GM12878 (cell line): Measurements from ENCODE around the gene AFF1. TPM values are rescaled to one million over a fixed set of nuclear protein-coding genes. Genes with fewer than 3 reads are reported as not detected.

ENCODE experiments used
- ATAC-seq: fragments of 200-7000 bp; cut with Tn5 transposase; 3 replicates; pipeline ENCODE4 v1.9.1; 2020; ENCODE audit warnings: mild to moderate bottlenecking, moderate library complexity
- BruUV-seq: library from RNA; stranded (reverse); fragments of 400-500 nt; replicated peaks from 2 replicates; lab custom pipeline; 2021; lab: Mats Ljungman, UMichigan
- CTCF ChIA-PET: fragments of 300-600 bp; sonication (Branson Sonifier 250); formaldehyde crosslinking; extraction: SDS; loops from one replicate; lab custom pipeline; 2021; ENCODE audit warnings: inconsistent platforms; lab: Yijun Ruan, JAX
- POLR2A ChIA-PET: fragments of 350-600 bp; formaldehyde crosslinking; extraction: SDS; loops from one replicate; lab custom pipeline; 2021; ENCODE audit warnings: inconsistent platforms; lab: Charles Lee
- RAD21 ChIA-PET: fragments of 300-600 bp; sonication (Branson Sonifier 250); formaldehyde crosslinking; loops from one replicate; lab custom pipeline; 2023; ENCODE audit warnings: antibody characterized with exemption; ENCODE audit not compliant: unreplicated experiment; lab: Charles Lee
- SMC1A ChIA-PET: fragments of 300-600 bp; sonication (Branson Sonifier 250); formaldehyde crosslinking; loops from one replicate; lab custom pipeline; 2023; ENCODE audit not compliant: unreplicated experiment, uncharacterized antibody; lab: Charles Lee
- DNase-seq: peaks from one replicate; pipeline ENCODE4 v3.0.0-alpha.2; 2011; ENCODE audit warnings: low read depth, low spot score
- FAIRE-seq: peaks from 3 replicates; lab custom pipeline; 2011; peaks lifted over from hg19 to GRCh38; lab: Jason Lieb, UNC
- H2AFZ ChIP-seq: 2 replicates; pipeline ENCODE4 v1.6.0; 2011; ENCODE audit warnings: low read depth, low read length, control low read depth; ENCODE audit not compliant: control insufficient read depth
- H3K27ac ChIP-seq: 2 replicates; pipeline ENCODE4 v1.5.1; 2011; ENCODE audit warnings: control low read depth; ENCODE audit not compliant: control insufficient read depth, insufficient read depth
- H3K27me3 ChIP-seq, 2 experiments: replicated peaks in 1 of 2; 2 replicates each; pipeline versions ENCODE4 v1.6.0 to v1.6.1; 2011; ENCODE audit warnings: low read length in 1 of 2; ENCODE audit not compliant: control insufficient read depth in 2 of 2, insufficient read depth in 2 of 2
- H3K36me3 ChIP-seq, 2 experiments: 2 replicates each; pipeline ENCODE4 v1.5.1; 2011; ENCODE audit warnings: low read length in 1 of 2; ENCODE audit not compliant: control insufficient read depth in 2 of 2, insufficient read depth in 2 of 2
- H3K4me1 ChIP-seq: 2 replicates; pipeline ENCODE4 v1.6.1; 2011; ENCODE audit warnings: mild to moderate bottlenecking, low read length, moderate library complexity, mixed read lengths; ENCODE audit not compliant: control insufficient read depth, insufficient read depth
- H3K4me2 ChIP-seq: 2 replicates; pipeline ENCODE4 v1.6.0; 2011; ENCODE audit warnings: control low read depth; ENCODE audit not compliant: control insufficient read depth, insufficient read depth
- H3K4me3 ChIP-seq: fragments of 200-600 bp; sonication (generic); 2 replicates; pipeline ENCODE4 v1.5.1; 2016
- H3K79me2 ChIP-seq: 2 replicates; pipeline ENCODE4 v1.6.0; 2011; ENCODE audit warnings: low read length; ENCODE audit not compliant: control insufficient read depth, insufficient read depth
- H3K9ac ChIP-seq: 2 replicates; pipeline ENCODE4 v1.8.0; 2011; ENCODE audit warnings: low read length, control low read depth, mixed read lengths; ENCODE audit not compliant: control insufficient read depth, insufficient read depth
- H3K9me3 ChIP-seq: replicated peaks from 3 replicates; pipeline ENCODE4 v1.5.1; 2011; ENCODE audit warnings: mild to moderate bottlenecking, low read length; ENCODE audit not compliant: control insufficient read depth, insufficient read depth
- H4K20me1 ChIP-seq: 2 replicates; pipeline ENCODE4 v1.6.0; 2011; ENCODE audit not compliant: control insufficient read depth, insufficient read depth
- CBFB ChIP-seq: IDR thresholded peaks from 2 replicates; pipeline ENCODE4 v1.6.1; 2016; ENCODE audit warnings: antibody characterized with exemption, low read depth
- ETV6 ChIP-seq, 2 experiments: fragments of 450-650 bp in 1 of 2; IDR thresholded peaks in 1 of 2; conservative IDR thresholded peaks in 1 of 2; 2 replicates each; pipeline ENCODE4 v1.6.1; 2014; ENCODE audit warnings: antibody characterized with exemption in 1 of 2, borderline replicate concordance in 1 of 2, low read depth in 1 of 2, mild to moderate bottlenecking in 1 of 2, moderate library complexity in 1 of 2
- KAT2A ChIP-seq: conservative IDR thresholded peaks from 2 replicates; pipeline ENCODE4 v1.6.1; 2011; ENCODE audit warnings: low read depth, low read length; ENCODE audit not compliant: control insufficient read depth
- NRF1 ChIP-seq: conservative IDR thresholded peaks from 2 replicates; pipeline ENCODE4 v1.6.1; 2011; ENCODE audit warnings: mild to moderate bottlenecking, low read depth, low read length, improper control_type of control experiment
- RB1 ChIP-seq: fragments of 450-650 bp; formaldehyde crosslinking; IDR thresholded peaks from 2 replicates; pipeline ENCODE4 v1.6.1; 2017; ENCODE audit warnings: mild to moderate bottlenecking, borderline replicate concordance
- WRNIP1 ChIP-seq: IDR thresholded peaks from 2 replicates; pipeline ENCODE4 v1.6.1; 2011; ENCODE audit warnings: low read depth, low read length, improper control_type of control experiment, borderline replicate concordance
- ZNF622 ChIP-seq: fragments of 450-650 bp; IDR thresholded peaks from 2 replicates; pipeline ENCODE4 v1.6.1; 2017; ENCODE audit warnings: mild to moderate bottlenecking, inconsistent platforms
- WGBS: methylation state at CpG from one replicate; pipeline ENCODE4 v1.1.6; 2016; ENCODE audit warnings: low lambda C conversion rate; ENCODE audit not compliant: insufficient replicate concordance, insufficient coverage; ENCODE audit errors: missing lambda C conversion rate; 5-methylcytosine and 5-hydroxymethylcytosine counted together
- in situ Hi-C: fragments of 300-500 bp; cut with MboI; formaldehyde crosslinking; loops from 9 replicates; pipeline ENCODE4 v1.14.3; 2018; ENCODE audit warnings: mixed read lengths
- intact Hi-C: fragments of 100-400 bp; cut with micrococcal nuclease; formaldehyde crosslinking; loops from one replicate; pipeline ENCODE4 v1.14.2; 2022; ENCODE audit not compliant: unreplicated experiment
- polyA plus RNA-seq, 11 experiments: library from polyadenylated mRNA; depleted of rRNA in 4 of 11; unstranded in 6 of 11; stranded (reverse) in 5 of 11; fragments of >200 nt; fragmentation: Nextera tagmentation in 4 of 11; fragmentation: Illumina TruSeq in 1 of 11; extraction: Ambion mirVana in 4 of 11; extraction: Trizol in 1 of 11; gene quantifications; 1 replicate in 1 of 11; 2 replicates in 10 of 11; pipeline versions ENCODE4 v1.2.1 to v1.2.3, GENCODE V29; 2011 to 2016; ENCODE audit warnings: inconsistent platforms in 2 of 11, missing spikeins in 2 of 11, low read depth in 1 of 11
- total RNA-seq, 4 experiments: library from RNA; depleted of rRNA in 3 of 4; stranded (reverse); fragments of >200 nt in 3 of 4; fragmentation: Illumina TruSeq in 1 of 4; extraction: Trizol in 1 of 4; gene quantifications; 2 replicates each; pipeline versions ENCODE4 v1.2.1 to v1.2.3, GENCODE V29; 2013 to 2021

The AFF1 gene
- total and polyA plus RNA-seq, 10 of the 15 experiments (the other 5 are each of a cell fraction or from before 2014, with no cell fraction given), result 3.5 to 56.1 (median 21.5) TPM

DNA sequence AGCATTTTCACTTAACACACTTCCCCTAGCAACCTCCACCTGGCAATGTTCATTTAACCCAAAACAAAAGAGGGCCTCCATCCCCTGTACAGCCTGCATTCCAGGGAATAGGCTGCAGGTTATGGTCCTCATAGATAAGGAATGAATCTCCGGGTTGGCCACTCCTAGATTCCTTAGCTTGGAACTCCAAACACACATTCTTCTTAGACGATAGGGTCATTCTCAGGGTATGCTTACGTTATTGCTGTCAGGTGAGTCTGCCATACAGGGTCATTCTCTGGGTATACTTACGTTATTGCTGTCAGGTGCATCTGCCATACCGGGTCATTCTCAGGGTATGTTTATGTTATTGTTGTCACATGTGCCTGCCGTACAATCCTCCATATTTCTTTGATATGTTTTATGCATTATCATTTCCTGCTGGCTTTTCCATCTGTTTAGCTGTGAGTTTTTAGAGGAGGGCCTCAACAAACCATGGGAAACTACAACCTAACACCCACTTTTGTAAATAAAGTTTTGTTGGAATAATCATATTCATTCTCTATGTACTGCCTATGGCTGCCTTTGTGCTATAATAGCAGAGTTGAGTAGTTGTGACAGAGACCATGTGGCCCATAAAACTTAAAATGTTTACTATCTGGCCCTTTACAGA is 8.2 kb upstream of the AFF1 start:
- in situ Hi-C loops, result no loop called here
- Histone ChIP-seq H3K4me3 (no peak overlapping the region), H3K36me3 (no peaks in the 10 kb centered on the region; a peak in 1 of 4 replicates), H3K9me3 (no peaks in the 10 kb centered on the region), H3K79me2 (peaks cover 3% of the 10 kb centered on the region), H3K27me3 (no peaks in the 10 kb centered on the region), H3K27ac (no peak overlapping the region), H2AFZ (no peak overlapping the region), H4K20me1 (no peaks in the 10 kb centered on the region)
- no peak for ATAC-seq
- CTCF ChIA-PET, result interaction anchor here (1.8 to 4.5 kb wide), 3 partner anchors 12 to 165 kb away, joined by 7 to 36 read pairs (median 16); no protein-coding TSS in a partner anchor
- RAD21 ChIA-PET, result interaction anchor here (1.9 kb wide), 1 partner anchor 165 kb away, joined by 5 read pairs; no protein-coding TSS in a partner anchor
- FAIRE-seq, result no peak
- no peak for DNase-seq
- WGBS, result 94% methylated on average over 6 of the region's 6 CpGs
- no TSS peak for BruUV-seq
- SMC1A ChIA-PET, result interaction anchor here (0.6 to 2.1 kb wide), 6 partner anchors 78 to 224 kb away, joined by 3 to 6 read pairs (median 4); no protein-coding TSS in a partner anchor
- POLR2A ChIA-PET, result interaction anchor here (1.1 kb wide), 1 partner anchor 167 kb away, joined by 4 read pairs; no protein-coding TSS in a partner anchor
- TF ChIP-seq RB1, result no peak
- TF ChIP-seq NRF1, result no peak
- no peak for TF ChIP-seq CBFB
- TF ChIP-seq ZNF622, result no peak
- TF ChIP-seq KAT2A, result no peak
- TF ChIP-seq WRNIP1, result no peak
- TF ChIP-seq ETV6 (conservative IDR thresholded peaks at IDR 0.05 in 1 of 2, IDR thresholded peaks at IDR 0.05 in 1 of 2; ENCODE audit: borderline replicate concordance in 1 of 2, low read depth in 1 of 2), result no peak
- TF ChIP-seq, all 136 proteins: peak for 0
- intact Hi-C loops, result no loop called here
- H3K9ac ChIP-seq, result no peak overlapping the region
- H3K4me2 ChIP-seq, result no peak overlapping the region
- H3K4me1 ChIP-seq, result peaks cover 15% of the 10 kb centered on the region
